ENCODE measurements around the gene ARPC1A.
"Not testable (repeated sequence)": the region's sequence is repeated elsewhere in the genome, so short reads cannot be mapped to it uniquely, and the experiment has no call there.

ARPC1A gene

GRCh38 chr7:99322659-99323058 is 3.0 kb upstream of the ARPC1A start:
- not testable (repeated sequence) for DNase-seq (ENCODE audit: low spot score)

GRCh38 chr7:99324559-99324958 is 1.1 kb upstream of the ARPC1A start:
- no peak for DNase-seq (ENCODE audit: low spot score)

DNA sequence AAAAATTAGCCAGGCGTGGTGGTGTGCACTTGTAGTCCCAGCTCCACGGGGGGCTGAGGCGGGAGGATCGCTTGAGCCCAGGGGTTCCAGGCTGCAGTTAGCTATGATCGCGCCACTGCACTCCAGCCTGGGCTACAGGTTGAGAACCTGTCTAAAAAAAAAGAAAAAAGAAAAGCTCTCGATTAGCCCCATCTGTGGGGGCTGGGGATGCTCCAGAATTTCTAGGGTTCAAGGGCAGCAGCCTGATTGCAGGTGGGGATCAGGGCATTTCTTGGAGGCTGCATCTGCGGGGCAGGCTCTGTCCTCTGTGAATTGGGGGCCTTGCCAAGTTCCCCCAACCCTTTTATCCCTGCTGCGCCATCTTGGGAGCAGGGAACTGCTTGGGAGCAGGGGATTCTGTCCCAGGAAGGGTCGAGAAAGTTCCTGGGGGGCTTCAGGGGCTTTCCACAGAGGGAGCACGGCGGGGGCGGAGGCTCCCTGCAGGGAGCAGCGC is 651 bp upstream of the ARPC1A start:
- DNase-seq (ENCODE audit: low spot score), result no peak

DNA sequence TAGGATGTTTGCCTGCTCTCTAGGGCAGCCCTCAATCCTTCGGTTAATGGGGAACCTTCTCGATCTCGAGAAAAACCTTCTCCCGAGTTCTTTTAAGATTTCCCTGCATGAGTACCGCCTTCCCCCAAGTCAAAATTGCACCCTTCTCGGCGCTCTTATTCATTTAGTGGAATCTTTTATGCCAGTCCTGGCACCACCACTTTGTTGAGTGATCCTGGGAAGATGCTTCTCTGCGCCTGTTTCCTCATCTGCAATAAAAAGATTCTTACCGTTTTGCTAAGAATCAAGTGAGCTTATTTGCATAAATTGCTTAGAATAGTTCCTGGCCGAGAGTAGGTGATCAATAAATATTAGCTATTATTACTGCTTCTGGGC is 697 bp downstream of the ARPC1A start:
- DNase-seq (ENCODE audit: low spot score), result no peak

- peak; percentile 86 for DNase-seq (ENCODE audit: low spot score)
Measured at GRCh38 chr7:99330314-99330961, 4.7 kb downstream of the ARPC1A start.

- no peak for DNase-seq (ENCODE audit: low spot score)
Measured at GRCh38 chr7:99331002-99331401, 5.3 kb downstream of the ARPC1A start.

DNA sequence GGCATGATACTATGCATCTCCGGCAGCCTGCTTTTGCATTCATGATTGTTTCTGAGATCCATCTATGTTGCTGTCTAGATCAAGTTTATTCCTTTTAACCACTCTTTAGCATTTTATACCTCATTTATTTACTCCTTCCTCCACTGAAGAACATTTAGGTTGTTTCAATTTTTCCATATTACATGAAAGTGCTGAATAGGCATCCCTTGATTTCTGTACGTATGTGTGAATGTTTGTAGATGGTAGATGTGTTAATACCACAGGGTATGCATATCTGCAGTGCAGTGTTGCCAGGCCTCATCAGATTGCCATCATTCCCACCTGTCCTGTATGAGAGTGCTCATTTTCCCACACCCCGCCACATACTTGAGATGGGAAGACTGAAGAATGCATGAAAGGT is 13.9 kb downstream of the ARPC1A start:
- DNase-seq (ENCODE audit: low spot score), result no peak

DNA sequence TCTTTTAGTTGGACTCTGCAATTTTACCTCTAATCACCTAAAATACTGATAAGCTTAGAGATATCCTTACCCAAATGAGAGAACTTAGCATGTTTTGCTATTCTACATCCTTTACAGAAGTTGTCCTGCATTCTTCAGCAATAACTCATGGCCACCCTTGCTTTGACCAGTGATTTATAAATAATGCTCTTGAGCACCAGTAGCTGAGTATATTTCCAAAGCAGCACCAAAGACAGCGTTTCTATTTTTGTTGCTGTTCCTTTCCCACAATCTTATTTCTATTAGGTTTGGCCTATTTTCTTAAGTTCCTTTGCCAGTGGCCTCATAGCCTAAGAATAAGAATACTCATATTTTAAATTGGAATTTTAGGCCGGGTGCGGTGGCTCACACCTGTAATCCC is 15.0 kb downstream of the ARPC1A start:
- no peak for DNase-seq (ENCODE audit: low spot score)

DNA sequence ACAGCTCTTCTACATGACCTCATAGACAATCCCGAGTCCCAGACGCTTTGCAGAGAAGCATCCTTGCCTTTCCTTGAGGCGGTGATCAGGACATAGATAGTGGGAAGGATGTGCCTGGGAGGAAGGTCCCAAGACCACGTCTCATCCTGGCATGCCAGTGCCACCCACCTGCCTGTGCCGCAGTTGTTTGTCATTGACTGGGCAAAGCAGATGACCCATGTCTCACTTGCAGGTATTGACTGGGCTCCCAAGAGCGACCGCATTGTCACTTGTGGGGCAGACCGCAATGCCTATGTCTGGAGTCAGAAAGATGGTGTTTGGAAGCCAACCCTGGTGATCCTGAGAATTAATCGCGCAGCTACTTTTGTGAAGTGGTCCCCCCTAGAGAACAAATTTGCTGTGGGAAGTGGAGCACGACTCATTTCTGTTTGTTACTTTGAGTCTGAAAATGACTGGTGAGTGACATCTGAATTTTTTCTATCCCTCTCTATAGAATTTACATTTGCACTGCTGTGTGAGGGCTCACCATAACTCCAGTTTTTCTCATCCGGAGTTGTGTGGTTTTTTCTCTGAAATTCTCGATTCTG is 18.5 kb downstream of the ARPC1A start:
- DNase-seq (ENCODE audit: low spot score), result no peak

DNA sequence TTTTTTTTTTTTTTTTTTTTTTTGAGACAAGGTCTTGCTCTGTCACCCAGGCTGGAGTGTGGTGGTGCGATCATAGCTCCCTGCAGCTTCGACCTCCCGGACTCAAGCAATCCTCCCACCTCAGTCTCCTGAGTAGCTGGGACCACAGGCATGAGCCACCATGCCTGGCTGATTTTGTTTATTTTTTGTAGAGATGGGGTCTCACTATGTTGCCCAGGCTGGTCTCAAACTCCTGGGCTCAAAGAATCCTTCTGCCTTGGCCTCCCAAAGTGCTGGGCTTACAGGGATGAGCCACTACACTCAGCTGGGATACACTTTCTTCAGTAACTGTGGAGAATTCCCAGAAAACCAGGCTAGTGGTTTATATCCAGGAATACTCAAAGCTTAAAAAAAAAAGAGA is 24.9 kb downstream of the ARPC1A start:
- DNase-seq (ENCODE audit: low spot score), result not testable (repeated sequence)

GRCh38 chr7:99352247-99352646 is 26.5 kb downstream of the ARPC1A start:
- no peak for DNase-seq (ENCODE audit: low spot score)

- DNase-seq (ENCODE audit: low spot score), result no peak
Measured at GRCh38 chr7:99355098-99355497, 29.4 kb downstream of the ARPC1A start.

GRCh38 chr7:99357701-99358490 is 32.2 kb downstream of the ARPC1A start:
- DNase-seq (ENCODE audit: low spot score), result no peak

DNA sequence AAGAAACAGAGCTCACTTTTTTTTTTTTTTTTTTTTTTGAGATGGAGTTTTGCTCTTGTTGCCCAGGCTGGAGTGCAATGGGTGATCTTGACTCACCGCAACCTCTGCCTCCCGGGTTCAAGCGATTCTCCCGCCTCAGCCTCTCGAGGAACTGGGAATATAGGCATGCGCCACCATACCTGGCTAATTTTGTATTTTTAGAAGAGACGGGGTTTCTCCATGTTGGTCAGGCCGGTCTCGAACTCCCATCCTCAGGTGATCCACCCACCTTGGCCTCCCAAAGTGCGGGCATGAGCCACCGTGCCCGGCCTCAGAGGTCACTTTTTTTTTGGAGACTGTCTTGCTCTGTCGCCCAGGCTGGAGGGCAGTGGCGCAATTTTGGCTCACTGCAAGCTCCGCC is 32.8 kb downstream of the ARPC1A start:
- DNase-seq (ENCODE audit: low spot score), result not testable (repeated sequence)

- DNase-seq (ENCODE audit: low spot score), result no peak
Measured at GRCh38 chr7:99359465-99360154, 33.9 kb downstream of the ARPC1A start.

GRCh38 chr7:99362801-99363200 is 37.1 kb downstream of the ARPC1A start:
- DNase-seq (ENCODE audit: low spot score), result no peak

DNA sequence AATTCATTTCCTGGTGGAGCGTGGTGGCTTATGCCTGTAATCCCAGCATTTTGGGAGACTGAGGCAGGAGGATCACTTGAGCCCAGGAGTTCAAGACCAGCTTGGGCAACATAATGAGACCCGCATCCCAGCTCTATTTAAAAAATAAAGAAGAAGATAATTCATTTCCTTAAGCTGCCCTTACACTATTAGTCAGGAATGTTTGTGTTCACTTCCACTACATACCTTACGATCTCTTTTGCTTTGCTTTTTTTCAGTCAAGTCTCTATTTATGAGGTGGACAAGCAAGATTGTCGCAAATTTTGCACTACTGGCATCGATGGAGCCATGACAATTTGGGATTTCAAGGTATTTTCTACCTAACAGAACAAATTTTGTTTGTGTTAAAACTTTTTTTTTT is 37.6 kb downstream of the ARPC1A start:
- no peak for DNase-seq (ENCODE audit: low spot score)

- DNase-seq (ENCODE audit: low spot score), result no peak
Measured at GRCh38 chr7:99365318-99366141, 39.8 kb downstream of the ARPC1A start.

- no peak for DNase-seq (ENCODE audit: low spot score)
Measured at GRCh38 chr7:99366646-99367045, 40.9 kb downstream of the ARPC1A start.

GRCh38 chr7:99368750-99369389 is 43.2 kb downstream of the ARPC1A start:
- no peak for DNase-seq (ENCODE audit: low spot score)

DNA sequence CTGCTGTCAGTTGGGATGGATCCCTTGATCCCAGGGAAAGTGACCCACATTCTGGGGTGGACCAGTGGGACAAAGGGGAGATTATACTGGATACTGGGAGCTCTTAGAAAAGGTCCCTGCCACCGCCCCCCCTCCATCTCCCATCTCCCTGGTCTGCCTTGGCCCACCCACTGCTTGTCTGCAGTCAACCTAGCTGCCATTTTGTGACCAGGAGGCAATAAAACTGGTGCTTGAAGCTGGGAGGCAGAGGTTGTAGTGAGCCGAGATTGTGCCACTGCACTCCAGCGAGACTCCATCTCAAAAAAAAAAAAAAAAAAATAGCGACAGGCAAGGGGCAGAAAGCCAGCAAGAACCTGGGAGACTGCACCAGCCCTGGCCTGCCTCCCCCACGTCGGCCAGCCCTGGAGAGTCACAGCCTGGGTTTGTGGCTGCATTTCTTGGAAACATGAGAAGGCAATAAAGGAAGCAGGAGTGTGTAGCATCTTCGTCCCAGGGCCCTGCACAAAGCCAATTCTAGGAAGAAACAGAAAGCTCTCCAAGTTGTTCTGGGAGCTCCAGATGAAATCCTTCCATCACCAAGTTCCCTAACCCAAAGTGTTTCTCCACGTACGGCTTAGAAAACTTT is 44.2 kb downstream of the ARPC1A start:
- DNase-seq (ENCODE audit: low spot score), result no peak
